ENCODE results near the gene ERCC6L. TPM values are rescaled to one million over a fixed set of nuclear protein-coding genes. Genes with fewer than 3 reads are reported as not detected.

The ERCC6L gene
- total and polyA plus RNA-seq, 8 donors = 0.46 to 2.6 (median 1.0) TPM; not detected in 2

DNA sequence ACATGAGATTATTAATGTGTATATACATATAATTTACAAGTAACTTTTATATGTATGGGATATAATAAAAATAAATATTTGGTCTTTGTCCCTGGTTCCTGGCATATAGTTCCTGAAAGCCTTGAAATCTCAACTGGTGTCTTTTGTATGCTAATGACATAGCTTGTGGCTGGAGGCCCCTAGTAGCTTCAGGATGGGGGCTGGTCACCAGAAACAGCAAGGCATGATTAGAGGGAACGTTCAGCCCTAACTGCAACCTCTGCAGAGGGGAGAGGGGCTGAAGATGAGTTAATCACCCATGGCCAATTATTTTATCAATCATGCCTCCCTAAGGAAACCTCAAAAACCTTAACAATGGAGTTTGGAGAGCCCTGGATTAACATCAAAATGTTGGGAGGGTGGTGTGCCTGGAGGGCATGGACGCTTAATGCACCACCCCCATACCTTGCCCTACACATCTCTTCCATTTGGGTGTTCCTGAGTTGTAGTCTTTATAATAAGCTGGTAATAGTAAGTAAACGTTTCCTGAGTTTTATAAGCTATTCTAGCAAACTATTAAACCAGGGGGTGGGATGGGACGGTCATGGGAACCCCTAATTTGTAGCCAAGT, 35.9 kb downstream of the ERCC6L start:
- intact Hi-C loops (cut with DNase I; ENCODE audit: low total_unique reads) = no loop called here
- peaks cover 0 to 37% (median 22%) of the 10 kb centered on the region in 4 donors for H3K36me3 ChIP-seq
- no peak for TF ChIP-seq POLR2A (IDR thresholded peaks at IDR 0.05)
- no peak for TF ChIP-seq POLR2AphosphoS5 (IDR thresholded peaks at IDR 0.05)
- TF ChIP-seq CTCF (IDR thresholded peaks at IDR 0.05) = no peak
- TF ChIP-seq EP300 (IDR thresholded peaks at IDR 0.05) = no peak
- no peaks in the 10 kb centered on the region for H3K4me1 ChIP-seq
- H3K27me3 ChIP-seq = no peaks in the 10 kb centered on the region
- no peak overlapping the region for H3K27ac ChIP-seq
- whole genome bisulfite sequencing, 5 donors = 42 to 82% (median 81%) methylated on average over 4 of the region's 4 CpGs
- H3K4me3 ChIP-seq = no peak overlapping the region
- H3K9me3 ChIP-seq = no peaks in the 10 kb centered on the region
- no peak for DNase-seq

DNA sequence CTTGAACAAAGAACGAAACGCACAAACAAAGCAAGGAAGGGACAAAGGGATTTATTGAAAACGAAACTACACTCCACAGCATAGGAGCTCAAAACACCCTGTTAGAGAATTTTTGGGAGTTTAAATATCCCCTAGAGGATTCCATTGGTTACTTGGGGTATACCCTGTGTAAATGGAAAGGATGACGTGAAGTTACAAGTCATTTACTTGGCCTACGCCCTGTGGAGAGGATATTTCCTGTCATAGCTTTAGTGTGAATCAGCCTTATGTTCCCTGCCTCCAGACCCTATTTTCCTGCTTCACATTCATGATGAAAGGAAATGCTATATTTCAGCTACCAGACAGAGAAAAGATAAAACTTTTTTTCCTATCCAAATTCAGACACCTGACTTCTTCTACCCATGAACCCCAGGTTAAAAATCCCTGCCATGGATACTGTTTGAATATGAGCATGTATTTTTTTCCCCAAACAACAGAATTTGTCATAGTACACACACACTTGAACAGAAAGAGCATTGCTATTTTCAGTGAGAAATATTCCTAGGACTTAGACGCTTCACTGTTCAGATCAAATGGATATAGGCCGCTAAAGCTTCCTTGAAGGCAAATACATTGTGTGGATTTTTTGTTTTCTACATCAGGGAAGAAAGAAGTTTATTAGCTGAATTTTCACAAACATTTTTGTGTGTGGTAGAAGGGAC, 36.8 kb downstream of the ERCC6L start:
- Histone ChIP-seq H3K27ac (no peak overlapping the region), H3K4me1 (no peaks in the 10 kb centered on the region), H3K36me3 (peaks cover 0 to 43% (median 31%) of the 10 kb centered on the region in 4 donors), H3K9me3 (no peaks in the 10 kb centered on the region), H3K27me3 (no peaks in the 10 kb centered on the region), H3K4me3 (no peak overlapping the region)
- no peak for TF ChIP-seq POLR2A (IDR thresholded peaks at IDR 0.05)
- TF ChIP-seq POLR2AphosphoS5 (IDR thresholded peaks at IDR 0.05) = no peak
- no peak for TF ChIP-seq CTCF (IDR thresholded peaks at IDR 0.05)
- TF ChIP-seq EP300 (IDR thresholded peaks at IDR 0.05) = no peak
- 77 to 90% (median 87%) methylated on average over 7 of the region's 7 CpGs for WGBS, 5 donors
- intact Hi-C loops (cut with DNase I; ENCODE audit: low total_unique reads) = no loop called here
- DNase-seq = no peak

DNA sequence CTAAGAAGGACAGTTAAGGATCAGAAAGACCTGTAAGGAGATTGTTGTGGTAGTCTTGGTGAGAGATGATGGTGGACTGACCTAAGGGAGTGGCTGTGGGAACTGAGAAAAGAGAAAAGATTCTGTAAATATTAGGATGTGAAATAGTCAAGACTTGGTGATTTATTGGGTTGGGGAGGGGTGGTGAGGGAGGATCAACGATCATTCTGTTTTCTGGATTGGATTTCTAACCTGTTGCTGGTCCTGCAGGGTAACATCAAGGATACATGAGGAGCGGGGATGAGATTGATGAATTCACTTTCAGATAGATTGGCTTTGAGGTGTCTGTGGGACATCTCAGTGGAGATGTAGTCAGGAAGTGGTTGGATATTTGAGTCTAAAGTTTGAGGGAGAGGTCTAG, 55.9 kb downstream of the ERCC6L start:
- TF ChIP-seq EP300 (IDR thresholded peaks at IDR 0.05) = no peak
- TF ChIP-seq CTCF (IDR thresholded peaks at IDR 0.05) = no peak
- TF ChIP-seq POLR2AphosphoS5 (IDR thresholded peaks at IDR 0.05) = no peak
- no peak for TF ChIP-seq POLR2A (IDR thresholded peaks at IDR 0.05)
- H3K4me3 ChIP-seq = peak overlapping the region in 2 of 4 donors; percentile 64 to 79
- H3K27ac ChIP-seq = no peak overlapping the region
- no peak for DNase-seq
- peaks cover 0 to 23% (median 14%) of the 10 kb centered on the region in 4 donors for H3K4me1 ChIP-seq
- peaks cover 0 to 17% (median 7%) of the 10 kb centered on the region in 4 donors for H3K36me3 ChIP-seq
- H3K9me3 ChIP-seq = no peaks in the 10 kb centered on the region
- H3K27me3 ChIP-seq = peaks cover 0 to 7% (median 0%) of the 10 kb centered on the region in 3 donors
- intact Hi-C loops (cut with DNase I; ENCODE audit: low total_unique reads) = no loop called here
- WGBS, 5 donors = 80 to 90% (median 84%) methylated on average over 2 of the region's 2 CpGs

DNA sequence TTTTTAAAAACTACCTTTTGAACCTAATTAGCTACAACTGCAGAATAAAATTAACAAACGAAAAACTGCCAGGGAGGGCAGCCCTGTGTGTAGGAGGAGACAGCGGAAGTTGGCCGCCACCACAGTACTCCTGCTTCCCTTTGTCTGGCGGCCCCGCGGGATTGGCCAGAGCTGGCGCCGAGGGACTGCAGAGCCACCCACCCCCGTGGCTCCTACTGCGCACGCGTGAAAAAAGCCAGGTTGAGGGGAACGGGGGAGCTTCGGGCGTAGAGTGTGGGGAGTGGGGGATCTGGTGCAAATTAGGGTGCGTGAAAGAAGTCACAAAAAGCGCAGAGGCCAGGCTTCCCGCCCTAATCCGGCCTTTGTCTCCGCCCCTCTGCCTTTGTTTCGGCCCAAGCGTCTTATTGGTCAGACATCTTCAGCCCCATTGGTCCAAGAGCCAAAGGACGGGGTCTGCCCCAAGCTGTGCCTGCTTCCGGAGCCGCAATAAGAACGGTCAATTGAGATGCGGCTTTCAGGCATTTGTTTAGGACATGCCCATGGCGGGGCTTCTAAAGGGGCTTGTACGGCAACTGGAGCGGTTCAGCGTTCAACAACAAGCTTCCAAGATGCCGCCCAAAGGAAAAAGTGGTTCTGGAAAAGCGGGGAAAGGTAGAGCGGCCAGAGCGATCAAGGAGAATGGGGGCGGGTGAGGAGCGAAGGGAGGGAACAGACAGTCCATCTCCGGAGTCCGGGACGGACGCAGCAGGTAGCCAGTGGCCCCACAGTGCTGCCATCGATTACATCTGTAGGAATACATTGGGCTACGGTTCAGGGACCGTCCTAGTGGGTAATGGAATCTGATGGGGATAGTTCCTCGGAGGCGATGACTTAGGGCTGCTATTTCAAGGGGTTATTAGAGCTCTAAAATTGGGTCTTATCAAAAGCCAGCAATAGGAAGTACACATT, 57.4 kb downstream of the ERCC6L start, which contains the start of gene PIN4:
TSS of gene PIN4 (plus strand) at position 580 of the 948 bp plus-strand sequence. CDS start at position 609, 29 bp downstream.
- WGBS, 5 donors = 0 to 23% (median 4%) methylated on average over 37 to 46 of the region's 46 CpGs
- H3K36me3 ChIP-seq = peaks cover 0 to 4% (median 1%) of the 10 kb centered on the region in 4 donors
- peak within 1 kb of the TSS; percentile 64 to 85 (median 84) for H3K27ac ChIP-seq
- peak within 1 kb of the TSS; percentile 57 to 79 (median 62) for H3K4me3 ChIP-seq
- DNase-seq = peak; percentile 84 to 98
- H3K4me1 ChIP-seq = peaks cover 0 to 23% (median 14%) of the 10 kb centered on the region in 4 donors
- no peak for TF ChIP-seq POLR2A (IDR thresholded peaks at IDR 0.05)
- peak; percentile 21 to 66 (median 28) for TF ChIP-seq POLR2AphosphoS5 (IDR thresholded peaks at IDR 0.05)
- H3K27me3 ChIP-seq = peaks cover 0 to 7% (median 0%) of the 10 kb centered on the region in 3 donors
- H3K9me3 ChIP-seq = no peaks in the 10 kb centered on the region
- intact Hi-C loops (cut with DNase I; ENCODE audit: low total_unique reads) = no loop called here

Measured in stomach (tissue), 9 donors.